Ascending aorta (tissue), 2 donors: ENCODE measurements around the gene THAP7. TPM values are rescaled to one million over a fixed set of nuclear protein-coding genes. Genes with fewer than 3 reads are reported as not detected.

Source experiments
- DNase-seq, 2 donors: peaks; one replicate each; pipeline ENCODE4 v3.0.0-alpha.2; 2019; ENCODE audit warnings: low spot score in 2 of 2
- H3K27ac ChIP-seq, 2 donors: fragments of 200-600 bp; sonication (generic); one replicate each; pipeline ENCODE4 v1.5.1; 2016 to 2017; ENCODE audit warnings: mild to moderate bottlenecking in 1 of 2
- H3K27me3 ChIP-seq: fragments of 200-600 bp; sonication (generic); one replicate; pipeline ENCODE4 v1.5.1; 2017
- H3K36me3 ChIP-seq, 2 donors: fragments of 200-600 bp; sonication (generic); one replicate each; pipeline ENCODE4 v1.5.1; 2016
- H3K4me1 ChIP-seq, 2 donors: fragments of 200-600 bp; sonication (generic); one replicate each; pipeline ENCODE4 v1.5.1; 2016 to 2017; ENCODE audit warnings: mild to moderate bottlenecking in 1 of 2
- H3K4me3 ChIP-seq, 2 donors: fragments of 200-600 bp; sonication (generic); one replicate each; pipeline ENCODE4 v1.5.1; 2016 to 2017; ENCODE audit warnings: mild to moderate bottlenecking in 1 of 2
- H3K9me3 ChIP-seq, 2 donors: fragments of 200-600 bp; sonication (generic); one replicate each; pipeline ENCODE4 v1.5.1; 2016
- CTCF ChIP-seq, 3 experiments: fragments of 200-600 bp in 2 of 3; fragments of 450-650 bp in 1 of 3; sonication (generic) in 2 of 3; IDR thresholded peaks; one replicate each; pipeline ENCODE4 v1.5.1; 2016 to 2019; ENCODE audit warnings: antibody characterized with exemption in 3 of 3, mild to moderate bottlenecking in 1 of 3, moderate library complexity in 1 of 3
- intact Hi-C: fragments of 100-400 bp; cut with DNase I; formaldehyde crosslinking; loops from one replicate; pipeline ENCODE4 v1.15.1; 2023
- total RNA-seq: library from RNA; depleted of rRNA; stranded (reverse); fragments of >200 nt; gene quantifications from one replicate; pipeline ENCODE4 v1.1.0, GENCODE V29; 2016

Gene THAP7
- total RNA-seq, 1 donor from 2014 or later, result 37.9 TPM

GRCh38 chr22:21031545-21032036, 29.7 kb upstream of the THAP7 start:
- DNase-seq, result no peak
- Histone ChIP-seq H3K4me3 (no peak overlapping the region), H3K36me3 (no peaks in the 10 kb centered on the region), H3K4me1 (no peaks in the 10 kb centered on the region), H3K27me3 (no peaks in the 10 kb centered on the region), H3K27ac (no peak overlapping the region), H3K9me3 (no peaks in the 10 kb centered on the region)
- intact Hi-C loops, result no loop called here
- no peak for TF ChIP-seq CTCF (IDR thresholded peaks at IDR 0.05)

- intact Hi-C loops, result no loop called here
- H3K27me3 ChIP-seq, result no peaks in the 10 kb centered on the region
- no peaks in the 10 kb centered on the region for H3K4me1 ChIP-seq
- no peak for DNase-seq
- no peaks in the 10 kb centered on the region for H3K9me3 ChIP-seq
- no peak overlapping the region for H3K4me3 ChIP-seq
- TF ChIP-seq CTCF (IDR thresholded peaks at IDR 0.05), result no peak
- no peak overlapping the region for H3K27ac ChIP-seq
- no peaks in the 10 kb centered on the region for H3K36me3 ChIP-seq
Observed at GRCh38 chr22:21030621-21031544, 29.0 kb upstream of the THAP7 start.

- no peaks in the 10 kb centered on the region for H3K9me3 ChIP-seq
- TF ChIP-seq CTCF (IDR thresholded peaks at IDR 0.05), result no peak
- intact Hi-C loops, result no loop called here
- DNase-seq, result no peak
- no peak overlapping the region for H3K4me3 ChIP-seq
- H3K36me3 ChIP-seq, result no peaks in the 10 kb centered on the region
- H3K27ac ChIP-seq, result no peak overlapping the region
- no peaks in the 10 kb centered on the region for H3K4me1 ChIP-seq
- no peaks in the 10 kb centered on the region for H3K27me3 ChIP-seq
Observed at GRCh38 chr22:21030032-21030431, 28.1 kb upstream of the THAP7 start.

GRCh38 chr22:21029486-21030025, 27.6 kb upstream of the THAP7 start:
- Histone ChIP-seq H3K27me3 (no peaks in the 10 kb centered on the region), H3K4me3 (no peak overlapping the region), H3K9me3 (no peaks in the 10 kb centered on the region), H3K36me3 (no peaks in the 10 kb centered on the region), H3K27ac (no peak overlapping the region), H3K4me1 (no peaks in the 10 kb centered on the region)
- intact Hi-C loops, result no loop called here
- no peak for DNase-seq
- no peak for TF ChIP-seq CTCF (IDR thresholded peaks at IDR 0.05)

- no peak for TF ChIP-seq CTCF (IDR thresholded peaks at IDR 0.05)
- no peaks in the 10 kb centered on the region for H3K27me3 ChIP-seq
- no peaks in the 10 kb centered on the region for H3K4me1 ChIP-seq
- intact Hi-C loops, result no loop called here
- no peak for DNase-seq
- no peak overlapping the region for H3K4me3 ChIP-seq
- H3K9me3 ChIP-seq, result no peaks in the 10 kb centered on the region
- H3K36me3 ChIP-seq, result no peaks in the 10 kb centered on the region
- no peak overlapping the region for H3K27ac ChIP-seq
Observed at GRCh38 chr22:21028277-21029251, 26.6 kb upstream of the THAP7 start.
